ENCODE results near the gene PCYOX1L. TPM values are rescaled to one million over a fixed set of nuclear protein-coding genes. Genes with fewer than 3 reads are reported as not detected.
A peak's percentile ranks its signal among the peaks of the same experiment; 100 is the strongest.

Gene PCYOX1L
- total RNA-seq, 1 donor from 2014 or later, result 7.7 TPM

DNA sequence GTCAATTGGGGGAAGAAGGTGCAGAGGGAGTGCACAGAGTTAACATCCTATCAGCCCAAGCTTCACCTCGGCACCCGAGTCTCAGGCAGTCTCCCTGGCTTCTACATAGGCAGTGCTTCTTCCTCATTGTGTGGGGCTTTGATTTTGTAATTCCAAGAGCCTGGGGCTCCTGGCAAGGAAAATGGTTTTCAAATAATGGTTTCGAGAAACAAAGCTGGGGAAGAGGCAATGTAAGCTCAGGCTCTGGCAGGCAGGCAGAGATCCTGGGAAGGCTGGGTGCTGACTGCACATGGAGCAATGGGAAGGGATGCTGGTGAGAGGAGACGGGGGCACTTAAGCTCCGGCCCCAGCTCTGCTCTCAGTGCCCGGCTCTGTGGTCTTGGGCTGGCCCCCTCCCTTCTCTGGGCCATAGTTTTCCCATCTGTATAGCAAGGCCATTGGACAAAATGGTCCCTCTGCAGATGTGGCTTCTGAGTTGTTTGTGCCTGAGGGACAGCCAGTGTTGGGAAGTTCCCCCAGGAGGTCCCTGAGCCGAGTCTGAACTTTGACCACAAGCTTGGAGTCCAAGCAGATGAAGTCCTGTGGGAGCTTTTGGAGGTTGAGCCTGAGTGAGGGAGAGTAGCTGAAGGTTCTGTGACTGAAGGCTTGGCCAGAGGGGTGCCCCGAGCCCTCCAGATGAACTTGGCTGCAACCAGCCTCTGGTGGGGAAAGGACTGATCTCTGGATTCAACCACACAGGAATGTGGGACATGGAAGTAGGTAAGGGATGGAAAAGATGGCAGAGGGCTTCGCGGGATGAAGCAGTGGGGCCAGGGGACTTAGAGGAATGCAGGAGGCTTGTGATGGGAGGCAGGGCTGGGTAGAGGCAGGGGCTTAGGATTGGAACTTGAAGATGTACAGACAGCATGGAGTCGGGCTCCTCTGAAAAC, 49.7 kb downstream of the PCYOX1L start:
- no peak for DNase-seq (ENCODE audit: low spot score)

DNA sequence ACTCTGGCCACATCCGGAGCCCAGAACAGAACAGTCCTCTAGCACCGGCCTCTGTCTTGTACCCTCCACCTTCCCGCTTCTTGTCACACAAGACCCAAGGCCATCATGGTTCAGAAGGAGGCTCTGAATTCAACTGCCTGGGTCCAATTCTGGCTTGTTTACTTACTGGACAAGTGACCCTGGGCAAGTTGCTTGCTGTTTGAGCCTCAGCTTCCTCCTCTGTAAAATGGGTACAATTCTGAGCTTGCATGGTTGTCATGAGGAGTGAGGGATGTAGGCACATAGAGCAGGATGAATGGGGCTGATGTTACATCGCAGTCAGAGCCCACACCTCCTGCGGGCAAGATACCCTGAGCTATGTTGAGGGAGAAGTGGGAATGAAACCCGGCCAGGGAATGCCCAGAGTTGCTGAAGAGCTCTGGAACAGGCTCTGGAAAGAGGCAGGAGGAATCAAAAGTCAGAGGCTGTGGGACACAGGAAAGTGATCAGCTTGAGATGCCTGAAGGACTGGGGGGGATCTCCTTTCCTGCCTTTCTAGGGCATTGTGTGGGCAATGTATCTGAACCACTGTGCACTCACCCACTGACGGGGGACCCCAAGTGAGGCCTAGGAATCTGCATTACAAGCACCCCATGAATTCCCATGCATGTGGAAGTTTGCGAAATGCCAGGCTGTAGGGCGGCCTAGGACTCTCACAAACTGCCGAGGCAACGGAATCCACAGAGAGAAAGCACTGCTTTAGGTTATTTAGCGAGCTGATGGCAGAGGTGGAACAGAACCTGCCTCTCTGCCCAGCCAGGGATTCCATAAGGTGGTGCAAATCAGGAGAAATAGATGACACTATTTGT, 50.6 kb downstream of the PCYOX1L start:
- DNase-seq (ENCODE audit: low spot score), result no peak

DNA sequence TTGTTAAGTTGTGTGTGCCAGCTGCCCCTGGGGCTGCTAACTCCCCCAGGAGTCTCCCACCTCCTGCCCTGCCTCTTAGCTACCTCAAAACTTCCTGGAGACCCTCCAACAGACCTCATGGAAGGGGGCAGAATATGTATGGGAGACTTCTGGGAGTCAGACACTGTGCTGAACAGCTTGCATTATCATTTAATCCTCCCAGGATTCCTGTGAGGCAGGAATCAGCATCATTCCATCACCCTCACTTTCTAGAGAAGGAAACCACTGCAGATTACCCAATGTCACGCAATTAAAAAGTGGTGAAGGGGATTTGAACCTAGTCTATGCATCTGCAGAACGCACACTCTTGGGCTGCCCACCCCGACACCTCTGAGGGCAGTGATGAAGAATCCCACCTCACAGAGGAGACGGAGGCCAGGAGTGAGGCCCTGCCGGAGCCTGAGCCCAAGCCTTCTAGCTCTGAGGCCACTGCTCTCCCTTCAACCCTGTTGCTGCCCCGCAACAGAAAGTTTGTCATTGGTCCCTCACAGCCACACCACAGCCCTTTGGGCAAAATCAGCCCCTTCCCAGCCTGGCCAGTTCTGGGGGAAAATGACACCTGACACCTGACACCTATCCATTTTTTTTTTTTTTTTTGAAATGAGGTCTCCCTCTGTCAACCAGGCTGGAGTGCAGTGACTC, 51.6 kb downstream of the PCYOX1L start:
- DNase-seq (ENCODE audit: low spot score), result no peak

DNA sequence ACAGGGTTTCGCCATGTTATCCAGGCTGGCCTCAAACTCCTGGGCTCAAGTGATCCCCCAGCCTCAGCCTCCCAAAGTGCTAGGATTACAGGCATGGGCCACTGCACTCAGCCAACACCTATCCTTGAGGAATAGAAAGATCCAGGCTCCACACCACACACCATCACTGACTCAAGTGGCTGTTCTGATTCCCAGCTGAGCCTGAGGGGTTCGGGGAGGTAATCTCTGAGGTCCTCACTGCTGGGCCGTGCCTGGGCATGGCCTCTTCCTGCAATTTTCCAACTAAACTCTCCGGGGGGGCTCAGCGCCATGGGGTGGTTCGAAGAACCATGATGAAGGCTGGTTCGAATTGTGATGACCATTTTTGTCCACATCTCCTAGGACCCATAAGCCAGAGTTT, 52.2 kb downstream of the PCYOX1L start:
- DNase-seq (ENCODE audit: low spot score), result no peak

DNA sequence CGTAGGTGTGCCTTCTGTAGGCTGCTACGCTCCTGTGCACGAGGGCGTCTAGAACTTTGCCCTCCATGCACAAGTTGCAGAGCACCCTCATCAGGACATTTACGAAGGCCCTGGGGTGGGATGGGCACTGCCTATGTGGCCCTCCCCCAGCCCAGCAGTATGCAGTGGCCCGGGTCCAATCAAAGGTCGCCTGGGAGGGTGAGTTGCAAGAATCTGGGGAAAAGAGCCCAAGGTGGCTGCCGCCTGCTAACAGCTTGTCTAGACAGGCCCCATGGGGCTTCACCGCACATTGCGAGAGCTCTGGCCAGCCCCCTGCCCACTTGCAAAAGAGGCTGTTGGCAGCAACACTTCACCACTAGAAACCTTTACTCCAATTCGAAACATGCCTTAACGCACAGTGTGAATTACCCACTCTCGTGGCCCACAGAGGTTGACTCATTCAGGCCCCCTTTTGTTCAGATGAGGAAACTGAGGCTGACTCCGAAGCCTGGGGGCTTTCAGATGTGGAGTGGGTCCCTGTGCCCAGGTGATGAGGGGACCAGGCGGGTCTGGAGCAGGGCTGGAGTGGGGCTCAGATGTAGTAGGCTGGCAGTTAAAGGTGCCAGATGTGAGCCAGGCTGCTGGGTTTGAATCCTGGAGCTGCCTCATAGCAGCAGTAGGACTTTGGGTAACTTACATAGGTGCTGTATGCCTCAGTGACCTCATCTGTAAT, 53.0 kb downstream of the PCYOX1L start:
- no peak for DNase-seq (ENCODE audit: low spot score)

DNA sequence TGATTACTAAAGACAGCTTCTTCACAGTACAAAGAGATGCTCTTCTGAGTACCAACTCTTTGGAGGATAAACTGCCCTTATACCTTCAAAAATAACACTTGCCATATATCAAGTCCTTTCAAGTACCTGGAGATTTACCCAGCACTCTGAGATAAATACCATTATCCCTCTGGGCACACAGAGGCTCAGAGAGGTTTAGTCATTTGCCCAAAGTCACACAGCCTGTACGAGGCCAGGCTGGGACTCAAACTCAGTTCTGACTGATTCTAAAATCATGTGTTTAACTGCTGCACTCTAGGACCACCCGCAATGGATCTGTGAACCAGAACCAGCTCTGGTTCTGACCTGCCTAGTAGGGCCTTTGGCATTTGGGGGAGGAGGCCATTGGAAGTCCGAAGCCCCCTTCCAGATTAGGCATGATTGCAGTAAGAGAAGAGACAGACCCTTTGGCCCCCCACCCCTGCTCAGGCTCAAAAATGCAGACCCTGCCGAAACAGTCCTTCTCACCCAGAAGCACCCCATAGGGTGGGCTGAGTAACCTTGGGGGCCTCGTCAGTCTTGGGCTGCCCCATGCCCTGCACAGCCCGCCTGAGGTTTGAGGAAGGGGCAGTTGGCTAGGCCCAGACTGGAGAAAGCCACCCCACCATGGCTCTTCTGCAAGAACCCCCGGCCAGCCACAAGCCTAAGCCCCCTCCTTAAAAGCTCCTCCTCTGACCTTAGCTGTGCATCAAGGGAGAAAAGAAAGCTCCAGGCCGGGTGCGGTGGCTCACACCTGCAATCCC, 54.1 kb downstream of the PCYOX1L start:
- no peak for DNase-seq (ENCODE audit: low spot score)

DNA sequence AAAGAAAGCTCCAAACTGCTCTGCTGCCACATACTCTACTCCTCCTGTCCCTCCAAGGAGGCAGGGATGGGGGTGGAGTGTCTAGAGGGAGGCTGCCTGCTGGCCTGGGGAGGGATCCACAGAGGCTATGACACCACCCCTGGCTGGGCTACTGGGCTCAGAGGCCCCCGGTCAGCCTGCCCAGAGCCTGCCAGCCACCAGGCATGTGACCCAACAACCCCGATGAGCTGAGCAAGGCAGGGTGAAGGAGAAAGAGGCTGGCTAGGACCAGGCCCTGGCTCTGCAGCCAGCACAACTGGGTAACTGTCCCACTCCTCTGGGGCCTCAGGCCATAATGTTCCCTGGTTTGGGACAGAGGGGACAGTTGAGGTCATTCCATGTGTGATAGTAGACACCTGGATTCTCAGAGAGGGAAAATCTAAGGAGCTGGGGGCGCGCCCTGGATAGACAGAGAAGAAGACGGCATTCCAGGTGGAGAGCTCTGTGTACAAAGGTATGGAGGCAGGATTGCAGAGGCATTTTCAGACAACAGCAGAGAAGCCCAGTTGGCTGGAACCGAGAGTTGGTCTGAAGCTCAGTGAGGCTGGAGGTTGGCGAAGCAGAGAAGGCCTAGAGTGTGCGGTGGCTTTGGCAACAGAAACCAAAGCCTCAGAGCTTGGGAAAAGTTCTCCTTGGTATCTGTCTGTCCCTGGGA, 55.1 kb downstream of the PCYOX1L start:
- no peak for DNase-seq (ENCODE audit: low spot score)

DNA sequence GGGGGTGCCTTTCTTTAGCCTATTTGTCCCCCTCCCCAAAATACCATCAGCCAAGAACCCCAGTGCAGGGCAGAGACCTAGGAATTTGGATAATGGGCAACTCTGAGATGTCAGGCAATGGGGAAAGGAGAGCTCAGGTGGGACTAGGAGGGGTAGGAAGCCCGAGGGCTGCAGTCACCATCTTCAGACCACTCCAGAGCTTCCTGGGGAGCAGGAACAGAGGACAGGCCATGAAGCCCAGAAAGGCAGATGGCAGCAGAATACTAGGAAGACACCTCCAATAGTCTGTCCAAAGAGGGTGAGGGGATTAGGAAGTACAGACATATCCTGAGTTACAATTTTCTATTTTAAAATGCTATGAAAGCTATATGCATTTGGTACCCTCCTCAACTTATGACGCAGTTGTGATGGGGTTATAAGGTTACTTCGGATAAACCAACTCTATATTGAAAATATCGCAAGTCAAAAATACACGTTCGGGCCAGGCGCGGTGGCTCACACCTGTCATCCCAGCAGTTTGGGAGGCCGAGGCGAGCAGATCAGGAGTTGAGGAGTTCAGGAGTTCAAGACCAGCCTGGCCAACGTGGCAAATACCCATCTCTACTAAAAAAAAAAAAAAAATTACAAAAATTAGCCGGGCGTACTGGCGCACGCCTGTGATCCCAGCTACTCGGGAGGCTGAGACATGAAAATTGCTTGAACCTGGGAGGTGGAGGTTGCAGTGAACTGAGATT, 55.8 kb downstream of the PCYOX1L start:
- no peak for DNase-seq (ENCODE audit: low spot score)

DNA sequence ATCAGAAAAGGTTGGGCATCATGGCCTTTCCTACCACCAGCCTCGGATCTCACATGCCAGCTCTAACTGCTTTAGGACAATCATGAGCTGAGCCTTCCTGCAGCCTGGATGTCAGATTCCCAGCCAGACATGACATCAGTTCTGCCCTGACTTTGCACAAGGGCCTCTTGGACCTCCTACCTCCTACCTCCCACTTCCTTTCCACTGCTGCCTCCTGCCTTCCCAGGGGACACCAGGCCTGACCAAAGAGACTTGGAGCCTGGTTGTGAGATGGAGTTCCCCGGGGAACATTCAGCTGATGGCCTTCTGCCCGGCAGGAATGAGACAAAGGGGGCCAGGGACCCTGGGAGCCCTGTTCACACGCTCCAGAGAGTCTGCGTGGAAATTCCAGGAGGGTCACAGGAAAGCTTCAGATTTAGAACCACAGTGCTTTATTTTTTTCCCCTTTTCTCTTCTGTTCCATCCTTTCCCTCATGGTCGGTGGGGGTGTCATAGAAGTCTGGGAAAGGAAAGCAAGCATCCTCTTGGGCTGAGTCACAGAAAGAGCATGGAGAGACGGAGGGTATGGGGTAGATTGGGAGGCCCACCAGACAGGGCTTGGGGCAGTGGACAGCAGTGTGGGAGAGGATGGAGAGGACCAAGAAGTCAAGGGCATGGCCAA, 56.7 kb downstream of the PCYOX1L start:
- peak; percentile 79 for DNase-seq (ENCODE audit: low spot score)

DNA sequence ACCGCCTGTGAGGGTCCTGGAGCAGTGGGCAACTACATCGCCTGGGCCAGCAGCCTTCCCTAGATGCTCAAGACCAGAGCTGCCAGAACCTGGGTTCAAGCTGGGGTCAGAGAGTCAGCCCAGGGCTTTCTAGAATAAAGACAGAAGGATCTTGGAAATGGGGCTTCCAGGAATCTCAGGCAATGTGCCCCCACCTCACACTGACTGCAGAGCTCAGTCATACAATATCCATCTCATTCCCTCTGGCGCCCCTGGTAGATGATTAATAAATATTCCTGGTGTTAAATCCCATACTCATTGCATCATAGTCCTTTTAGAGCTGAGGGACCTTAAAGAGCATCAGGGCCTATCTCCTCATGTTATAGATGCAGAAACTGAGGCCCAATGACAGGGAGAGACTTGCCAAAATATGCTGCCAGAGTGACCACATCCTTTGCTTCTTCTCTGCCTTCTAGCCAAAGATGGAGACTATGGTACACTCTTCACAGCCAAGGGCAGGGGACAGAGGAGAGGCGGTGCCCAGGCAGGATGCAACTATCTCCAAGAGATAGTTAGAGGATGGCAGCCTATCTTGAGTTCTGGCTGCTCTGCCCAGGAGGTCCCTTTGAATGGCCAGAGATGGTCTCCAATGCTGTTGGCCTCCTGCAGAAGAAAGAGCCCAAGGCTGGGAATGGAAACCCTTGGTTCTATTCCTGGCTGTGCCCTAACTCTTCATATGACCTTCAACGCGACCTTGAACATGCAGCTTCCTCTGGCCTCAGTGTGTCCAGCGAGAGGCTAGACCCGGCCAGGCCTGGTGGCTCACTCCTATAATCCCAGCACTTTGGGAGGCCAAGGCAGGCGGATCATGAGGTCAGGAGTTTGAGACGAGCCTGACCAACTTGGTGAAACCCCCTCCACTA, 57.5 kb downstream of the PCYOX1L start:
- DNase-seq (ENCODE audit: low spot score), result no peak

DNA sequence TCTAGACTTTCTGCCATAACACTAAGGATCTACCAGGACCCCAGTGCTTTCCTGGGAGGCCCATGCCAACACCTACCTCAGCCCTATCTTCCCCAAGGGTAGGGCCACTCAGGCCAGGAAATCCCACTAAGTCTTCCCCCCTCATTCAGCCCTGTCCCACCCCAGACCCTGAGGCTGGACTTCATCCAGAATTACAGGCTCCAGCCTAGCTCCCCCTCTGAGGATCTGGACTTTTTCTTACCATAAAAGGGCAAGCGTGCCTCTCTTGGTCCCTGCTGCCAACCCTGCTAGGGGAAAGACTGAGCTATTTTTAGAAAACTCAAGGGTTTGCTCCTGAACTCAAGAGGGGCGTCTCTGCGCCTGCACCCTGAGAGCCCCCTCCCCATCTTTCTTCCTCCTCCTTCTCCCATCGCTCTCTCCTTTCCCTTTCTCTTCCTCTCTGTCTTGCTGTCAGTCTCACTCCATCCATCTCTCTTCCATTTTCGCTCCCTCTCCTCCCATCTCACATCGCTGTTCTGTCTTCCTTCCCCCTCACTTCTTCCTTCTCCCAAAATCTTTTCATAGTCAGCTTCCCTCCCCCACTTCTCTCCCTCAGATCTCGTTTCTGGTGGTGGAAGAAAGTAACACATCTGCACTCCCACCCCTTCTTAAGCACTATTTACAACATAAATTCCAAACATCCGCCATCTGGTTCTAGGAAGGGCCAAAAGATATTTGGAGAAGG, 59.3 kb downstream of the PCYOX1L start:
- peak; percentile 95 for DNase-seq (ENCODE audit: low spot score)

DNA sequence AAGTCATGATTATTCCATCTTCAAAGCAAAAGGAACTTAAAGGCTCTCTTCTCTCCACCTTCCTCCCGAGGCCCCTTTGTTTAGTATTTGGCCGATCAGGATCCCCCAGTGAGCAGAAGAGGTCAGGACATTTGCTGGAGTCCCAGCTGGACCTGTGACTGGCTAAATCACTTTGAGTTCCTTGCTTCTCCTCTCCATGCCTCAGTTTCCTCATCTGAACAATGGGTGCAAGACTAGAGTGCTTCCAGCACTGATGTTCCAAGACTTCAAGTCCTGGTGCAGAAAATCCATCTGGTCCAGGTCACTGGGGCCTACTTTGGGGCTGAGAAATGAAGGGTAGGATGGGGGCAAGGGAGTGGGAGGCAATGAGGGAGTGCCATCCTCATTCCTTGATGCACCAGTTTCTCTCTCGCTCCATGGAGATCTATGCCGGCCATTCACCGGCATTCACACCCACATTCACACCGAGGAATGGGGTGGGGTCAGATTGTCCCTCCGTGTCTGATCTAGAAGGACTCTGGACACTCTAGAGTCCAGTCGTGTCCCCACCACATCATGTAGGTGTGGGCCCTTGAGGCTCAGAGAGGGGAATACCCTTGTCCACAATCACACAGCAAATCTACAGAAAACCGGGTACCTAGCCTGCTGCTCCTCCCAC, 60.0 kb downstream of the PCYOX1L start:
- no peak for DNase-seq (ENCODE audit: low spot score)

DNA sequence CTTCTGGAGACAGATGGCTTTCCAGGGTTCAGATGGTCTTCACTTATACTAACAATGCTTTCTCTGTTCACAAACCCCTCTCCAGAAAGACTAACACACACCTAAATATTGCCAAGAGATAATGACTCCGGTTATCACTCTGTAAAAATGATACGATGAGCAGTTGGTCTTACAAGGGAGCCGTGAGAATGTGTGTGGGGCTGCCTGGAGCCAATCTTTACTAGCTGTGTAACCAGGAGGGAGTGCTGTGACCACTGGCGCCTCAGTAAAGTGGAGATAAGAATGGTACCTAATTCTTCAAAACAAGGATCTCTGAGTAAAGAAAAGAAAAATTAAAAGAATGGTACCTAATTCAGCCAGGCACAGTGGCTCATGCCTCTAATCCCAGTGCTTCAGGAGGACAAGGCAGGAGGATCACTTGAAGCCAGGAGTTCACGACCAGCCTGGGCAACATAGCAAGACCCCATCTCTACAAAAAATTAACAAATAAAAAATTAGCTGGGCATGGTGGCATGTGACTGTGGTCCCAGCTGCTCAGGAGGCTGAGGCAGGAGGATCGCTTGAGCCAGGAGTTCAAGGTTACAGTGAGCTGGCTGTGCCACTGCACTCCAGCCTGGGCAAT, 61.2 kb downstream of the PCYOX1L start:
- DNase-seq (ENCODE audit: low spot score), result no peak

All from umbilical cord (tissue), 2 donors.